Esophagus muscularis mucosa (tissue), 3 donors: ENCODE results near the gene PACSIN1.

Source experiments
- CTCF ChIP-seq, 3 experiments: fragments of 200-600 bp in 2 of 3; fragments of 450-650 bp in 1 of 3; sonication (generic) in 2 of 3; IDR thresholded peaks; one replicate each; pipeline ENCODE4 v1.5.1; 2017 to 2019; ENCODE audit warnings: antibody characterized with exemption in 3 of 3, mild to moderate bottlenecking in 2 of 3, moderate library complexity in 1 of 3
- POLR2A ChIP-seq: fragments of 450-650 bp; IDR thresholded peaks from one replicate; pipeline ENCODE4 v1.6.1; 2017; ENCODE audit warnings: antibody characterized with exemption, moderate library complexity, mild to moderate bottlenecking, low read depth
- POLR2AphosphoS5 ChIP-seq, 2 donors: sonication (generic); formaldehyde crosslinking; IDR thresholded peaks; one replicate each; pipeline ENCODE4 v1.6.1; 2017; ENCODE audit warnings: antibody characterized with exemption in 2 of 2

- TF ChIP-seq POLR2AphosphoS5 (IDR thresholded peaks at IDR 0.05) (no peak), POLR2A (no peak), CTCF (IDR thresholded peaks at IDR 0.05) (peak in 2 of 3 experiments; percentile 33 to 40)
These were observed 5.8 kb upstream of the PACSIN1 start for GRCh38 chr6:34459899-34460593.
